K562 (cell line): ENCODE results near the gene MYO10. TPM values are rescaled to one million over a fixed set of nuclear protein-coding genes. Genes with fewer than 3 reads are reported as not detected.

Experiments used
- ATAC-seq: fragments of 200-7000 bp; cut with Tn5 transposase; 3 replicates; pipeline ENCODE4 v1.9.1; 2020; ENCODE audit warnings: moderate library complexity
- BruUV-seq: library from RNA; stranded (reverse); fragments of 400-500 nt; replicated peaks from 2 replicates; lab custom pipeline; 2021; lab: Mats Ljungman, UMichigan
- CTCF ChIA-PET: fragments of 300-600 bp; formaldehyde crosslinking; extraction: SDS; loops from one replicate; lab custom pipeline; 2021; ENCODE audit warnings: low intra/inter-chr PET ratio; lab: Yijun Ruan, JAX
- POLR2A ChIA-PET: fragments of 300-600, 350-650 bp; sonication (Branson Sonifier 250); formaldehyde crosslinking; extraction: SDS; loops from one replicate; lab custom pipeline; 2021; ENCODE audit warnings: antibody characterized with exemption, inconsistent platforms; lab: Yijun Ruan, JAX
- DNase-seq, 4 experiments: peaks; one replicate each; pipeline versions ENCODE4 v3.0.0 to v3.0.0-alpha.2; 2011 to 2018; ENCODE audit warnings: low spot score in 3 of 4, mixed read lengths in 3 of 4; ENCODE audit errors: extremely low read depth in 1 of 4
- FAIRE-seq: peaks from 2 replicates; lab custom pipeline; 2011; peaks lifted over from hg19 to GRCh38; lab: Jason Lieb, UNC
- H2AFZ ChIP-seq: 2 replicates; pipeline ENCODE4 v1.6.0; 2011; ENCODE audit warnings: low read depth, low read length, control low read depth, inconsistent platforms
- H3K27ac ChIP-seq: fragments of 200-600 bp; 3 replicates; pipeline ENCODE4 v1.8.0; 2011; ENCODE audit warnings: low read depth, mild to moderate bottlenecking, control low read depth, inconsistent platforms, low read length, moderate library complexity, mixed read lengths; ENCODE audit errors: extremely low read depth
- H3K27me3 ChIP-seq, 2 experiments: fragments of 300-600 bp in 1 of 2; 2 replicates in 1 of 2; 3 replicates in 1 of 2; pipeline versions ENCODE4 v1.6.0 to v1.8.0; 2011; ENCODE audit warnings: inconsistent platforms in 2 of 2, low read length in 2 of 2, mild to moderate bottlenecking in 1 of 2, mixed read lengths in 1 of 2, moderate library complexity in 1 of 2; ENCODE audit not compliant: control insufficient read depth in 2 of 2, insufficient read depth in 2 of 2
- H3K36me3 ChIP-seq: fragments of 300-600 bp; 3 replicates; pipeline ENCODE4 v1.8.0; 2011; ENCODE audit warnings: mild to moderate bottlenecking, low read length, inconsistent platforms; ENCODE audit not compliant: control insufficient read depth, insufficient read depth
- H3K4me1 ChIP-seq, 2 experiments: fragments of 200-600 bp in 1 of 2; replicated peaks in 1 of 2; 2 replicates in 1 of 2; 3 replicates in 1 of 2; pipeline versions ENCODE4 v1.5.1 to v1.8.0; 2011; ENCODE audit warnings: inconsistent platforms in 2 of 2, low read length in 2 of 2, mild to moderate bottlenecking in 1 of 2, mixed read lengths in 1 of 2, moderate library complexity in 1 of 2; ENCODE audit not compliant: control insufficient read depth in 2 of 2, insufficient read depth in 2 of 2
- H3K4me2 ChIP-seq: 2 replicates; pipeline ENCODE4 v1.6.1; 2011; ENCODE audit warnings: low read length, control low read depth, inconsistent platforms, mixed read lengths; ENCODE audit not compliant: insufficient read depth
- H3K4me3 ChIP-seq: fragments of 200-600 bp; sonication (generic), shearing (Covaris generic); 2 replicates; pipeline ENCODE4 v1.5.1; 2016; ENCODE audit warnings: control low read depth, inconsistent platforms
- H3K79me2 ChIP-seq: fragments of 200-600 bp; 3 replicates; pipeline ENCODE4 v1.8.0; 2011; ENCODE audit warnings: low read length, inconsistent platforms; ENCODE audit not compliant: control insufficient read depth, insufficient read depth
- H3K9ac ChIP-seq, 2 experiments: 2 replicates each; pipeline versions ENCODE4 v1.6.0 to v1.6.1; 2011; ENCODE audit warnings: low read depth in 2 of 2, low read length in 2 of 2, control low read depth in 1 of 2, inconsistent platforms in 1 of 2, mild to moderate bottlenecking in 1 of 2, mixed read lengths in 1 of 2; ENCODE audit not compliant: insufficient read depth in 1 of 2
- H3K9me1 ChIP-seq: one replicate; pipeline ENCODE4 v1.6.0; 2011; ENCODE audit warnings: inconsistent platforms, mild to moderate bottlenecking, low read length, moderate library complexity; ENCODE audit not compliant: control insufficient read depth, insufficient read depth
- H3K9me3 ChIP-seq: replicated peaks from 2 replicates; pipeline ENCODE4 v1.5.1; 2011; ENCODE audit warnings: low read depth, low read length, inconsistent platforms; ENCODE audit not compliant: control insufficient read depth, insufficient read depth
- H4K20me1 ChIP-seq: replicated peaks from 2 replicates; pipeline ENCODE4 v1.6.1; 2011; ENCODE audit warnings: low read length, inconsistent platforms, mixed read lengths; ENCODE audit not compliant: control insufficient read depth, insufficient read depth
- CC2D1A ChIP-seq: fragments of 450-650 bp; IDR thresholded peaks from 2 replicates; pipeline ENCODE4 v1.6.1; 2017; ENCODE audit warnings: mild to moderate bottlenecking
- HNRNPUL1 ChIP-seq: fragments of 200-400 bp; formaldehyde crosslinking; IDR thresholded peaks from 2 replicates; pipeline ENCODE4 v1.6.1; 2017; ENCODE audit warnings: low read length
- NFATC3 ChIP-seq: fragments of 450-650 bp; IDR thresholded peaks from 2 replicates; pipeline ENCODE4 v1.6.1; 2017; ENCODE audit warnings: mild to moderate bottlenecking
- NONO ChIP-seq, 2 experiments: fragments of 200-400 bp in 1 of 2; fragments of 450-650 bp in 1 of 2; formaldehyde crosslinking in 1 of 2; IDR thresholded peaks; 2 replicates each; pipeline ENCODE4 v1.6.1; 2017; ENCODE audit warnings: low read depth in 2 of 2, mild to moderate bottlenecking in 2 of 2, moderate library complexity in 2 of 2, low read length in 1 of 2
- PPARD ChIP-seq: fragments of 250-450 bp; sonication (Bioruptor Pico); IDR thresholded peaks from 2 replicates; pipeline ENCODE4 v1.8.0; 2022; ENCODE audit warnings: inconsistent platforms, mild to moderate bottlenecking, moderate library complexity
- PRMT5 ChIP-seq: sonication (generic); formaldehyde crosslinking; IDR thresholded peaks from 2 replicates; pipeline ENCODE4 v1.5.0; 2020; ENCODE audit warnings: missing genetic modification reagents
- SAP30 ChIP-seq: fragments of 200-600 bp; sonication (generic); IDR thresholded peaks from 2 replicates; pipeline ENCODE4 v1.6.1; 2012; ENCODE audit warnings: borderline replicate concordance, low read depth, mild to moderate bottlenecking, moderate library complexity, low read length, control low read depth, inconsistent platforms; ENCODE audit not compliant: insufficient read depth, poor library complexity, severe bottlenecking
- SNRNP70 ChIP-seq: fragments of 200-400 bp; formaldehyde crosslinking; optimal IDR thresholded peaks from 2 replicates; pipeline ENCODE3; 2017; ENCODE audit warnings: low read depth, low read length
- WHSC1 ChIP-seq: IDR thresholded peaks from one replicate; pipeline ENCODE4 v1.6.1; 2012; ENCODE audit warnings: low read length, control low read depth, inconsistent platforms
- ZNF586 ChIP-seq: fragments of 450-650 bp; formaldehyde crosslinking; conservative IDR thresholded peaks from 2 replicates; pipeline ENCODE4 v1.4.0; 2020; ENCODE audit warnings: mild to moderate bottlenecking, moderate library complexity
- ZNF77 ChIP-seq: fragments of 250-450 bp; sonication (Bioruptor Pico); IDR thresholded peaks from 2 replicates; pipeline ENCODE4 v1.5.0; 2020
- ZSCAN32 ChIP-seq: fragments of 450-650 bp; formaldehyde crosslinking; IDR thresholded peaks from 2 replicates; pipeline ENCODE4 v1.4.0; 2020; ENCODE audit warnings: mild to moderate bottlenecking, moderate library complexity
- WGBS: fragments of 100-300 bp; shearing (Covaris generic); methylation state at CpG from one replicate; pipeline ENCODE4 v1.1.6; 2016; ENCODE audit warnings: low coverage, mixed read lengths; ENCODE audit not compliant: insufficient coverage; ENCODE audit errors: missing lambda C conversion rate; 5-methylcytosine and 5-hydroxymethylcytosine counted together
- in situ Hi-C: fragments of 300-500 bp; cut with MboI; formaldehyde crosslinking; loops from 4 replicates; pipeline ENCODE4 v1.15.0; 2018; ENCODE audit warnings: inconsistent platforms, mixed read lengths
- intact Hi-C: fragments of 100-400 bp; cut with micrococcal nuclease; formaldehyde crosslinking; loops from 2 replicates; pipeline ENCODE4 v1.14.2; 2022
- polyA plus RNA-seq, 8 experiments: library from polyadenylated mRNA; depleted of rRNA in 4 of 8; stranded (reverse) in 5 of 8; unstranded in 3 of 8; fragments of >200 nt; fragmentation: Nextera tagmentation in 2 of 8; fragmentation: Illumina TruSeq in 1 of 8; extraction: Ambion mirVana in 2 of 8; extraction: Trizol in 1 of 8; gene quantifications; 2 replicates each; pipeline versions ENCODE4 v1.2.1 to v1.2.3, GENCODE V29; 2011 to 2014; ENCODE audit warnings: inconsistent platforms in 1 of 8, missing spikeins in 1 of 8
- total RNA-seq, 7 experiments: library from RNA; depleted of rRNA in 6 of 7; stranded (reverse); fragments of >200 nt in 6 of 7; fragmentation: Illumina TruSeq in 2 of 7; extraction: Trizol in 2 of 7; gene quantifications; 2 replicates each; pipeline versions ENCODE4 v1.2.1 to v1.2.3, GENCODE V29; 2011 to 2021; ENCODE audit warnings: low replicate concordance in 1 of 7
- TF ChIP-seq, protein P1 (sequence below): sonication (generic); formaldehyde crosslinking; IDR thresholded peaks from 2 replicates; pipeline ENCODE4 v1.9.0; 2022; ENCODE audit warnings: mild to moderate bottlenecking, missing genetic modification reagents
- TF ChIP-seq, protein P2 (sequence below): sonication (generic); formaldehyde crosslinking; IDR thresholded peaks from 2 replicates; pipeline ENCODE4 v1.8.1; 2023; ENCODE audit warnings: mild to moderate bottlenecking, missing genetic modification reagents, moderate library complexity
- TF ChIP-seq, protein P3 (sequence below): fragments of 450-650 bp; IDR thresholded peaks from 2 replicates; pipeline ENCODE4 v1.6.1; 2017; ENCODE audit warnings: mild to moderate bottlenecking, moderate library complexity
- TF ChIP-seq, protein P4 (sequence below): fragments of 450-650 bp; IDR thresholded peaks from 2 replicates; pipeline ENCODE4 v1.6.1; 2018; ENCODE audit not compliant: partially characterized antibody

The MYO10 gene
- total and polyA plus RNA-seq, 9 of the 15 experiments (the other 6 are each of a cell fraction or from before 2014, with no cell fraction given): 0.04 to 0.24 TPM; not detected in 7

DNA sequence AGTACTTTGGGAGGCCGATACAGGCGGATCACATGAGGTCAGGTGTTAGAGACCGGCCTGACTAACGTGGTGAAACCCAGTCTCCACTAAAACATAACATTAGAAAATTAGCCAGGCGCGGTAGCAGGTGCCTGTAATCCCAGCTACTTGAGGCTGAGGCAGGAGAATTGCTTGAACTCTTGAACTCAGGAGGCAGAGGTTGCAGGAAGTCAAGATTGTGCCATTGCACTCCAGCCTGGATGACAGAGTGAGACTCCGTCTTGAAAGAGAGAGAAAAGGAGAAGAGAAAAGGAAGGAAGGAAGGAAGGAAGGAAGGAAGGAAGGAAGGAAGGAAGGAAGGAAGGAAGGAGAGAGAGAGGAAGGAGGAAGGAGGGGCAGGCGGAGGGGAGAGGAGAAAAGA lies 45.1 kb downstream of the MYO10 start:
- no TSS peak for BruUV-seq
- no peak overlapping the region for H2AFZ ChIP-seq
- in situ Hi-C loops: no loop called here
- no peaks in the 10 kb centered on the region for H3K9me3 ChIP-seq
- H3K4me3 ChIP-seq: no peak overlapping the region
- DNase-seq (no peak), FAIRE-seq (no peak), ATAC-seq (no peak)
- H3K27ac ChIP-seq: no peak overlapping the region
- POLR2A ChIA-PET: interaction anchor here (0.6 to 1.7 kb wide), 2 partner anchors 12 to 28 kb away, joined by 3 to 5 read pairs; no protein-coding TSS in a partner anchor
- no peaks in the 10 kb centered on the region for H3K36me3 ChIP-seq
- TF ChIP-seq ZNF77 (CRISPR knock-in tag) (no peak), PRMT5 (CRISPR knock-in tag) (no peak), NONO (IDR thresholded peaks at IDR 0.05; ENCODE audit: low read depth in 2 of 2, low read length in 1 of 2) (no peak), SAP30 (no peak), WHSC1 (no peak), CC2D1A (no peak), PPARD (CRISPR knock-in tag) (no peak), ZSCAN32 (CRISPR knock-in tag) (no peak), HNRNPUL1 (no peak), ZNF586 (no peak), SNRNP70 (no peak), NFATC3 (no peak)
- TF ChIP-seq, protein P1, sequence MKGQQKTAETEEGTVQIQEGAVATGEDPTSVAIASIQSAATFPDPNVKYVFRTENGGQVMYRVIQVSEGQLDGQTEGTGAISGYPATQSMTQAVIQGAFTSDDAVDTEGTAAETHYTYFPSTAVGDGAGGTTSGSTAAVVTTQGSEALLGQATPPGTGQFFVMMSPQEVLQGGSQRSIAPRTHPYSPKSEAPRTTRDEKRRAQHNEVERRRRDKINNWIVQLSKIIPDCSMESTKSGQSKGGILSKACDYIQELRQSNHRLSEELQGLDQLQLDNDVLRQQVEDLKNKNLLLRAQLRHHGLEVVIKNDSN (CRISPR knock-in tag): no peak
- TF ChIP-seq, protein P2, sequence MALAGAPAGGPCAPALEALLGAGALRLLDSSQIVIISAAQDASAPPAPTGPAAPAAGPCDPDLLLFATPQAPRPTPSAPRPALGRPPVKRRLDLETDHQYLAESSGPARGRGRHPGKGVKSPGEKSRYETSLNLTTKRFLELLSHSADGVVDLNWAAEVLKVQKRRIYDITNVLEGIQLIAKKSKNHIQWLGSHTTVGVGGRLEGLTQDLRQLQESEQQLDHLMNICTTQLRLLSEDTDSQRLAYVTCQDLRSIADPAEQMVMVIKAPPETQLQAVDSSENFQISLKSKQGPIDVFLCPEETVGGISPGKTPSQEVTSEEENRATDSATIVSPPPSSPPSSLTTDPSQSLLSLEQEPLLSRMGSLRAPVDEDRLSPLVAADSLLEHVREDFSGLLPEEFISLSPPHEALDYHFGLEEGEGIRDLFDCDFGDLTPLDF (CRISPR knock-in tag): no peak
- TF ChIP-seq, protein P3, sequence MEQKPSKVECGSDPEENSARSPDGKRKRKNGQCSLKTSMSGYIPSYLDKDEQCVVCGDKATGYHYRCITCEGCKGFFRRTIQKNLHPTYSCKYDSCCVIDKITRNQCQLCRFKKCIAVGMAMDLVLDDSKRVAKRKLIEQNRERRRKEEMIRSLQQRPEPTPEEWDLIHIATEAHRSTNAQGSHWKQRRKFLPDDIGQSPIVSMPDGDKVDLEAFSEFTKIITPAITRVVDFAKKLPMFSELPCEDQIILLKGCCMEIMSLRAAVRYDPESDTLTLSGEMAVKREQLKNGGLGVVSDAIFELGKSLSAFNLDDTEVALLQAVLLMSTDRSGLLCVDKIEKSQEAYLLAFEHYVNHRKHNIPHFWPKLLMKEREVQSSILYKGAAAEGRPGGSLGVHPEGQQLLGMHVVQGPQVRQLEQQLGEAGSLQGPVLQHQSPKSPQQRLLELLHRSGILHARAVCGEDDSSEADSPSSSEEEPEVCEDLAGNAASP: no peak
- TF ChIP-seq, protein P4, sequence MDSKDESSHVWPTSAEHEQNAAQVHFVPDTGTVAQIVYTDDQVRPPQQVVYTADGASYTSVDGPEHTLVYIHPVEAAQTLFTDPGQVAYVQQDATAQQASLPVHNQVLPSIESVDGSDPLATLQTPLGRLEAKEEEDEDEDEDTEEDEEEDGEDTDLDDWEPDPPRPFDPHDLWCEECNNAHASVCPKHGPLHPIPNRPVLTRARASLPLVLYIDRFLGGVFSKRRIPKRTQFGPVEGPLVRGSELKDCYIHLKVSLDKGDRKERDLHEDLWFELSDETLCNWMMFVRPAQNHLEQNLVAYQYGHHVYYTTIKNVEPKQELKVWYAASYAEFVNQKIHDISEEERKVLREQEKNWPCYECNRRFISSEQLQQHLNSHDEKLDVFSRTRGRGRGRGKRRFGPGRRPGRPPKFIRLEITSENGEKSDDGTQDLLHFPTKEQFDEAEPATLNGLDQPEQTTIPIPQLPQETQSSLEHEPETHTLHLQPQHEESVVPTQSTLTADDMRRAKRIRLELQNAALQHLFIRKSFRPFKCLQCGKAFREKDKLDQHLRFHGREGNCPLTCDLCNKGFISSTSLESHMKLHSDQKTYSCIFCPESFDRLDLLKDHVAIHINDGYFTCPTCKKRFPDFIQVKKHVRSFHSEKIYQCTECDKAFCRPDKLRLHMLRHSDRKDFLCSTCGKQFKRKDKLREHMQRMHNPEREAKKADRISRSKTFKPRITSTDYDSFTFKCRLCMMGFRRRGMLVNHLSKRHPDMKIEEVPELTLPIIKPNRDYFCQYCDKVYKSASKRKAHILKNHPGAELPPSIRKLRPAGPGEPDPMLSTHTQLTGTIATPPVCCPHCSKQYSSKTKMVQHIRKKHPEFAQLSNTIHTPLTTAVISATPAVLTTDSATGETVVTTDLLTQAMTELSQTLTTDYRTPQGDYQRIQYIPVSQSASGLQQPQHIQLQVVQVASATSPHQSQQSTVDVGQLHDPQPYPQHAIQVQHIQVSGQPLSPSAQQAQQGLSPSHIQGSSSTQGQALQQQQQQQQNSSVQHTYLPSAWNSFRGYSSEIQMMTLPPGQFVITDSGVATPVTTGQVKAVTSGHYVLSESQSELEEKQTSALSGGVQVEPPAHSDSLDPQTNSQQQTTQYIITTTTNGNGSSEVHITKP: no peak
- no peak overlapping the region for H3K4me2 ChIP-seq
- H3K9ac ChIP-seq: no peak overlapping the region
- 0 out of 5 replicates have a peak, but pooled peaks cover 0 to 9% of the 10 kb centered on the region in 2 experiments for H3K27me3 ChIP-seq
- no peaks in the 10 kb centered on the region for H3K9me1 ChIP-seq
- WGBS: 4% methylated on average over 8 of the region's 8 CpGs
- H4K20me1 ChIP-seq: no peaks in the 10 kb centered on the region
- CTCF ChIA-PET: no interaction called here
- H3K4me1 ChIP-seq: peaks cover 0 to 7% of the 10 kb centered on the region in 2 experiments; a peak in 2 of 5 replicates
- no peaks in the 10 kb centered on the region for H3K79me2 ChIP-seq
- intact Hi-C loops: no loop called here
